HCT116 (cell line): ENCODE data around the gene KIFC1. TPM values are rescaled to one million over a fixed set of nuclear protein-coding genes. Genes with fewer than 3 reads are reported as not detected.

Experiments
- ATAC-seq: fragments of 200-7000 bp; cut with Tn5 transposase; 2 replicates; pipeline ENCODE4 v1.9.1; 2020; ENCODE audit warnings: mild to moderate bottlenecking, moderate library complexity
- BruUV-seq: library from RNA; stranded (reverse); fragments of 400-500 nt; replicated peaks from 2 replicates; lab custom pipeline; 2021; lab: Mats Ljungman, UMichigan
- CTCF ChIA-PET: fragments of 300-600 bp; sonication (Branson Sonifier 250); formaldehyde crosslinking; loops from one replicate; lab custom pipeline; 2021; ENCODE audit warnings: antibody characterized with exemption; lab: Charles Lee
- POLR2A ChIA-PET: fragments of 300-600, 350-600 bp; sonication (Branson Sonifier 250); formaldehyde crosslinking; loops from one replicate; lab custom pipeline; 2021; ENCODE audit warnings: antibody characterized with exemption; lab: Charles Lee
- RAD21 ChIA-PET, 2 experiments: fragments of 300-600 bp; sonication (Branson Sonifier 250); formaldehyde crosslinking; loops; one replicate each; lab custom pipeline; 2023; ENCODE audit warnings: low total read pairs in 2 of 2; ENCODE audit not compliant: uncharacterized antibody in 2 of 2, unreplicated experiment in 2 of 2, low non-redundant PET in 1 of 2; lab: Charles Lee
- DNase-seq: peaks from one replicate; pipeline ENCODE4 v3.0.0-alpha.2; 2010; ENCODE audit warnings: low read depth, low spot score
- H2AFZ ChIP-seq: fragments of 200-600 bp; shearing (Covaris generic), sonication (generic); 2 replicates; pipeline ENCODE4 v1.6.1; 2017; ENCODE audit warnings: low read depth, mixed run types, mixed read lengths, antibody characterized with exemption, low read length; ENCODE audit not compliant: poor library complexity, severe bottlenecking
- H3K27ac ChIP-seq: 2 replicates; pipeline ENCODE4 v1.5.1; 2012; ENCODE audit warnings: low read depth, low read length
- H3K27me3 ChIP-seq: fragments of 200-600 bp; sonication (generic); 2 replicates; pipeline ENCODE4 v1.6.1; 2016; ENCODE audit warnings: mixed run types, low read length, mixed read lengths; ENCODE audit not compliant: insufficient read depth
- H3K36me3 ChIP-seq, 2 experiments: fragments of 200-500 bp in 1 of 2; fragments of 200-600 bp in 1 of 2; sonication (Bioruptor generic) in 1 of 2; sonication (generic) in 1 of 2; 2 replicates each; pipeline versions ENCODE4 v1.5.1 to v1.6.1; 2014 to 2016; ENCODE audit warnings: low read length in 2 of 2, inconsistent platforms in 1 of 2, mixed read lengths in 1 of 2, mixed run types in 1 of 2; ENCODE audit not compliant: insufficient read depth in 2 of 2, control insufficient read depth in 1 of 2
- H3K4me1 ChIP-seq, 2 experiments: fragments of 200-600 bp in 1 of 2; sonication (generic) in 1 of 2; 2 replicates each; pipeline versions ENCODE4 v1.5.1 to v1.6.1; 2012 to 2017; ENCODE audit warnings: low read length in 2 of 2, inconsistent platforms in 1 of 2, mild to moderate bottlenecking in 1 of 2, mixed read lengths in 1 of 2, mixed run types in 1 of 2, moderate library complexity in 1 of 2; ENCODE audit not compliant: insufficient read depth in 2 of 2, control insufficient read depth in 1 of 2
- H3K4me2 ChIP-seq: fragments of 200-600 bp; sonication (generic); 2 replicates; pipeline ENCODE4 v1.6.1; 2017; ENCODE audit warnings: mixed run types, low read length, mixed read lengths
- H3K4me3 ChIP-seq, 2 experiments: fragments of 200-600 bp in 1 of 2; sonication (generic) in 1 of 2; replicated peaks in 1 of 2; 2 replicates each; pipeline ENCODE4 v1.5.1; 2011 to 2016; ENCODE audit warnings: low read length in 2 of 2, control low read depth in 1 of 2, low read depth in 1 of 2, mild to moderate bottlenecking in 1 of 2, mixed read lengths in 1 of 2, mixed run types in 1 of 2
- H3K79me2 ChIP-seq: fragments of 200-600 bp; sonication (generic); 2 replicates; pipeline ENCODE4 v1.6.1; 2017; ENCODE audit warnings: mild to moderate bottlenecking, mixed run types, low read length, moderate library complexity, mixed read lengths; ENCODE audit not compliant: insufficient read depth
- H3K9ac ChIP-seq: fragments of 200-600 bp; sonication (generic); 2 replicates; pipeline ENCODE4 v1.6.1; 2016; ENCODE audit warnings: low read length, mixed read lengths
- H3K9me2 ChIP-seq: fragments of 200-600 bp; sonication (generic), shearing (Covaris generic); 2 replicates; pipeline ENCODE4 v1.6.1; 2017; ENCODE audit warnings: mixed run types, mild to moderate bottlenecking, moderate library complexity; ENCODE audit not compliant: insufficient read depth
- H3K9me3 ChIP-seq, 2 experiments: fragments of 200-500 bp in 1 of 2; fragments of 200-600 bp in 1 of 2; sonication (Bioruptor generic) in 1 of 2; sonication (generic) in 1 of 2; 2 replicates each; pipeline ENCODE4 v1.6.1; 2014 to 2017; ENCODE audit warnings: low read length in 2 of 2, mixed read lengths in 2 of 2, inconsistent platforms in 1 of 2, low read depth in 1 of 2, mild to moderate bottlenecking in 1 of 2, mixed run types in 1 of 2, moderate library complexity in 1 of 2; ENCODE audit not compliant: control insufficient read depth in 1 of 2, insufficient read depth in 1 of 2
- H4K20me1 ChIP-seq: fragments of 200-600 bp; sonication (generic), shearing (Covaris generic); 2 replicates; pipeline ENCODE4 v1.6.1; 2017; ENCODE audit warnings: mixed run types, mild to moderate bottlenecking, moderate library complexity; ENCODE audit not compliant: insufficient read depth
- CEBPB ChIP-seq: IDR thresholded peaks from 2 replicates; pipeline ENCODE4 v1.6.1; 2012; ENCODE audit warnings: low read depth
- CTCF ChIP-seq, 3 experiments: fragments of 200-600 bp in 1 of 3; sonication (generic) in 1 of 3; IDR thresholded peaks in 2 of 3; conservative IDR thresholded peaks in 1 of 3; 2 replicates each; pipeline ENCODE4 v1.5.1; 2012 to 2017; ENCODE audit warnings: low read depth in 2 of 3, low read length in 2 of 3, antibody characterized with exemption in 1 of 3, borderline replicate concordance in 1 of 3, control low read depth in 1 of 3, mild to moderate bottlenecking in 1 of 3, mixed read lengths in 1 of 3, mixed run types in 1 of 3, moderate library complexity in 1 of 3; ENCODE audit not compliant: insufficient read depth in 1 of 3
- EGR1 ChIP-seq: IDR thresholded peaks from 2 replicates; pipeline ENCODE4 v1.6.1; 2012; ENCODE audit warnings: low read depth
- EZH2 ChIP-seq: fragments of 200-600 bp; sonication (generic); IDR thresholded peaks from 2 replicates; pipeline ENCODE4 v1.6.1; 2017; ENCODE audit warnings: antibody characterized with exemption, mixed run types
- POLR2AphosphoS5 ChIP-seq: IDR thresholded peaks from 2 replicates; pipeline ENCODE4 v1.6.1; 2011; ENCODE audit warnings: mild to moderate bottlenecking, low read depth, low read length, moderate library complexity
- RAD21 ChIP-seq: IDR thresholded peaks from 2 replicates; pipeline ENCODE4 v1.6.1; 2012; ENCODE audit warnings: low read depth, mild to moderate bottlenecking
- SIN3A ChIP-seq: IDR thresholded peaks from 2 replicates; pipeline ENCODE4 v1.6.1; 2012; ENCODE audit warnings: low read depth
- SRF ChIP-seq: IDR thresholded peaks from 2 replicates; pipeline ENCODE4 v1.6.1; 2012; ENCODE audit warnings: low read depth
- TCF7L2 ChIP-seq: IDR thresholded peaks from 2 replicates; pipeline ENCODE4 v1.7.0; 2011; ENCODE audit warnings: borderline replicate concordance, inconsistent platforms; ENCODE audit not compliant: insufficient read depth, insufficient read length; ENCODE audit errors: extremely low read depth
- YY1 ChIP-seq: IDR thresholded peaks from 2 replicates; pipeline ENCODE4 v1.6.1; 2011; ENCODE audit warnings: low read length, low read depth, moderate library complexity, mild to moderate bottlenecking; ENCODE audit not compliant: insufficient replicate concordance; ENCODE audit errors: extremely low read depth
- ZNF274 ChIP-seq: fragments of 200-500 bp; sonication (Bioruptor generic); IDR thresholded peaks from 2 replicates; pipeline ENCODE4 v1.6.1; 2014; ENCODE audit warnings: mild to moderate bottlenecking, low read depth, low read length, inconsistent platforms
- intact Hi-C: fragments of 100-400 bp; cut with micrococcal nuclease; formaldehyde crosslinking; loops from 2 replicates; pipeline ENCODE4 v1.10.0; 2022
- total RNA-seq: library from RNA; stranded (reverse); gene quantifications from one replicate; pipeline ENCODE4 v1.2.1, GENCODE V29; 2021; ENCODE audit not compliant: unreplicated experiment
- TF ChIP-seq, protein P1 (sequence below): IDR thresholded peaks from 2 replicates; pipeline ENCODE4 v1.6.1; 2012; ENCODE audit warnings: low read depth
- TF ChIP-seq, protein P2 (sequence below): IDR thresholded peaks from 2 replicates; pipeline ENCODE4 v1.6.1; 2012

The KIFC1 gene
- total RNA-seq, 1 experiment from 2014 or later, result 84.7 TPM

DNA sequence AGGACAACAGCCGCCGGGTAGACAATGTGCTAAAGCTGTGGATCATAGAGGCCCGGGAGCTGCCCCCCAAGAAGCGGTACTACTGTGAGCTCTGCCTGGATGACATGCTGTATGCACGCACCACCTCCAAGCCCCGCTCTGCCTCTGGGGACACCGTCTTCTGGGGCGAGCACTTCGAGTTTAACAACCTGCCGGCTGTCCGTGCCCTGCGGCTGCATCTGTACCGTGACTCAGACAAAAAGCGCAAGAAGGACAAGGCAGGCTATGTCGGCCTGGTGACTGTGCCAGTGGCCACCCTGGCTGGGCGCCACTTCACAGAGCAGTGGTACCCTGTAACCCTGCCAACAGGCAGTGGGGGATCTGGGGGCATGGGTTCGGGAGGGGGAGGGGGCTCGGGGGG is 46.0 kb downstream of the KIFC1 start:
- Histone ChIP-seq H3K4me3 (no peak overlapping the region), H3K27ac (no peak overlapping the region), H3K36me3 (peaks cover 2 to 7% of the 10 kb centered on the region in 2 experiments; a peak in 2 of 4 replicates), H2AFZ (no peak overlapping the region), H3K9me3 (no peaks in the 10 kb centered on the region), H4K20me1 (no peaks in the 10 kb centered on the region), H3K9me2 (no peaks in the 10 kb centered on the region), H3K27me3 (no peaks in the 10 kb centered on the region), H3K4me2 (no peak overlapping the region), H3K79me2 (no peaks in the 10 kb centered on the region), H3K9ac (no peak overlapping the region), H3K4me1 (peaks cover 2 to 20% of the 10 kb centered on the region in 2 experiments; a peak in 3 of 4 replicates)
- ChIA-PET RAD21 (no interaction called here), CTCF (no interaction called here), POLR2A (no interaction called here)
- TF ChIP-seq ZNF274, result no peak
- no peak for TF ChIP-seq CTCF (IDR thresholded peaks at IDR 0.05 in 2 of 3, conservative IDR thresholded peaks at IDR 0.05 in 1 of 3; ENCODE audit: borderline replicate concordance in 1 of 3, insufficient read depth in 1 of 3, low read depth in 2 of 3, low read length in 2 of 3)
- TF ChIP-seq YY1, result no peak
- TF ChIP-seq RAD21, result no peak
- TF ChIP-seq EGR1, result no peak
- TF ChIP-seq SRF, result no peak
- TF ChIP-seq, protein P1, sequence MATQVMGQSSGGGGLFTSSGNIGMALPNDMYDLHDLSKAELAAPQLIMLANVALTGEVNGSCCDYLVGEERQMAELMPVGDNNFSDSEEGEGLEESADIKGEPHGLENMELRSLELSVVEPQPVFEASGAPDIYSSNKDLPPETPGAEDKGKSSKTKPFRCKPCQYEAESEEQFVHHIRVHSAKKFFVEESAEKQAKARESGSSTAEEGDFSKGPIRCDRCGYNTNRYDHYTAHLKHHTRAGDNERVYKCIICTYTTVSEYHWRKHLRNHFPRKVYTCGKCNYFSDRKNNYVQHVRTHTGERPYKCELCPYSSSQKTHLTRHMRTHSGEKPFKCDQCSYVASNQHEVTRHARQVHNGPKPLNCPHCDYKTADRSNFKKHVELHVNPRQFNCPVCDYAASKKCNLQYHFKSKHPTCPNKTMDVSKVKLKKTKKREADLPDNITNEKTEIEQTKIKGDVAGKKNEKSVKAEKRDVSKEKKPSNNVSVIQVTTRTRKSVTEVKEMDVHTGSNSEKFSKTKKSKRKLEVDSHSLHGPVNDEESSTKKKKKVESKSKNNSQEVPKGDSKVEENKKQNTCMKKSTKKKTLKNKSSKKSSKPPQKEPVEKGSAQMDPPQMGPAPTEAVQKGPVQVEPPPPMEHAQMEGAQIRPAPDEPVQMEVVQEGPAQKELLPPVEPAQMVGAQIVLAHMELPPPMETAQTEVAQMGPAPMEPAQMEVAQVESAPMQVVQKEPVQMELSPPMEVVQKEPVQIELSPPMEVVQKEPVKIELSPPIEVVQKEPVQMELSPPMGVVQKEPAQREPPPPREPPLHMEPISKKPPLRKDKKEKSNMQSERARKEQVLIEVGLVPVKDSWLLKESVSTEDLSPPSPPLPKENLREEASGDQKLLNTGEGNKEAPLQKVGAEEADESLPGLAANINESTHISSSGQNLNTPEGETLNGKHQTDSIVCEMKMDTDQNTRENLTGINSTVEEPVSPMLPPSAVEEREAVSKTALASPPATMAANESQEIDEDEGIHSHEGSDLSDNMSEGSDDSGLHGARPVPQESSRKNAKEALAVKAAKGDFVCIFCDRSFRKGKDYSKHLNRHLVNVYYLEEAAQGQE, result no peak
- TF ChIP-seq POLR2AphosphoS5, result no peak
- TF ChIP-seq, protein P2, sequence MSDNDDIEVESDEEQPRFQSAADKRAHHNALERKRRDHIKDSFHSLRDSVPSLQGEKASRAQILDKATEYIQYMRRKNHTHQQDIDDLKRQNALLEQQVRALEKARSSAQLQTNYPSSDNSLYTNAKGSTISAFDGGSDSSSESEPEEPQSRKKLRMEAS, result no peak
- TF ChIP-seq SIN3A, result no peak
- no peak for TF ChIP-seq EZH2
- no peak for TF ChIP-seq CEBPB
- TF ChIP-seq TCF7L2, result no peak
- no peak for DNase-seq
- no peak for ATAC-seq
- BruUV-seq, result no TSS peak
- intact Hi-C loops, result no loop called here
